GM19023 (cell line): ENCODE data around the gene EEF1A2.
"Not testable (repeated sequence)": the region's sequence is repeated elsewhere in the genome, so short reads cannot be mapped to it uniquely, and the experiment has no call there.

ENCODE experiments used
- ATAC-seq: cut with Tn5 transposase; IDR thresholded peaks from one replicate; pipeline ENCODE4 v1.9.1; 2021; ENCODE audit warnings: mild to moderate bottlenecking, moderate library complexity; ENCODE audit not compliant: unreplicated experiment

EEF1A2 gene

DNA sequence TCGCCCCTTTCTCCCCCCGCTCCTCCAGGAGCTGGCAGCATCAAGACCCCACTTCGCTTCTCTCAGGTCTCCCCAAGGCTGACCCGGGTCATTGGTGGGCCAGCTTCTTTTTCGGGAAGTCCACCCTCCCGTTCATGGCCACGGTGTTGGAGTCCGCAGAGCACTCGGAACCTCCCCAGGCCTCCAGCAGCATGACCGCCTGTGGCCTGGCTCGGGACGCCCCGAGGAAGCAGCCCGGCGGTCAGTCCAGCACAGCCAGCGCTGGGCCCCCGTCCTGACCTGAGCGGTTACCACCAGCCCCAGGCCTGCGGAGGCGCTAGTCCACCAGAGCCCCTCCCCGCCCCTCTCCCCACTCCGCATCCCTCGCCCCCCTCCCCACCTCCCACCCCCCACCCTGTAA lies 22.7 kb upstream of the EEF1A2 start:
- ATAC-seq: no peak

DNA sequence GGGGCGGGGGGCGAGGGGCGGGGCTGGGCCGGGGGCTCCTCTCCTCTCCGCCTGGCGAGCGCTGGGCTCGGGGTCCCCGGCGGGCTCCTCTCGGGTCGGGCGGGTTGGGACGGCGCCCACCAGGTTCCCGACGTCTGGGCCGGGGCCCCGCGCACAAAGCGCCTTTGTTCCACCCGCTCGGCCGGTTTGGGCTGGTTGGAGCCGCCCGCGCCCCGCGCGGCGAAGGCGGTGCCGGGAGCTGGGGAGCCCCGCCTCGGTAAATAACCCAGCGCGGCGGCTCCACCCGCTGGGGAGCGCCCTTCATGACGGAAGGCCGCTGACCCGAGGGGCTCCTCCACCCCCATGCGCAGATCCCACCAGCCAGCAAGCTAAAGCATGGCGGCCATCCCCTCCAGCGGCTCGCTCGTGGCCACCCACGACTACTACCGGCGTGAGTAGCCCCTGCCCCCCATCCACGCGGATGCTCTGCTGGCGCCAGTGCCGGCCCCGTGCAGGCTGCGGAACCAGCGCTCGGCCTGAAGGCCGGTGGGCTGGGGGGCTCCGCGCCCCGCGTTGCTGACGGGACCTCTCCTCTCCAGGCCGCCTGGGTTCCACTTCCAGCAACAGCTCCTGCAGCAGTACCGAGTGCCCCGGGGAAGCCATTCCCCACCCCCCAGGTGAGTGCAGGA lies 22.2 kb upstream of the EEF1A2 start:
- peak; percentile 49 for ATAC-seq

DNA sequence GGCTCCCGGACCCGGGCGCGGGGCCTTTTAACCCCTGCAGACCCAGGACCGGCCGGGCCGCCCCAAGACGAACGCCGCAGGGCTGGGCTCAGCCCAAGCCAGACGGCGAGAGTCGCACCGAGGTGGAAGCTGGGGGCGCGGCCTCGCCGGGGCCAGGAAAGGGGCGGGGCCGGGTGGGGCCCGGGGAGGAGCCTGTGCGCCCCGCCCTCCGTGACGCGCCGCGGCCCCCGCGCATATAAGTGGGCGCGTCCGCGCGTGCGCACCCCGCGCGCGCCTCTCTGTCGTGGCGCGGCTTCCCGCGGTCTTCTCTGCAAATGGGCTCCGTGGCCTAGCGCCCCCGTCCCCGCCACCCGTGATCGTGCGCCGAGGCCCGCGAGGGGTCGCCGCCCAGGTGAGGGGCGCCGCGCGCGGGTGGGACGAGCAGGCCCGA lies 21.6 kb upstream of the EEF1A2 start, which contains the start of gene PPDPF:
TSS of gene PPDPF (plus strand) at position 262 of the 430 bp plus-strand sequence. CDS start 544 bp downstream, outside the sequence.
- ATAC-seq: peak; percentile 69

DNA sequence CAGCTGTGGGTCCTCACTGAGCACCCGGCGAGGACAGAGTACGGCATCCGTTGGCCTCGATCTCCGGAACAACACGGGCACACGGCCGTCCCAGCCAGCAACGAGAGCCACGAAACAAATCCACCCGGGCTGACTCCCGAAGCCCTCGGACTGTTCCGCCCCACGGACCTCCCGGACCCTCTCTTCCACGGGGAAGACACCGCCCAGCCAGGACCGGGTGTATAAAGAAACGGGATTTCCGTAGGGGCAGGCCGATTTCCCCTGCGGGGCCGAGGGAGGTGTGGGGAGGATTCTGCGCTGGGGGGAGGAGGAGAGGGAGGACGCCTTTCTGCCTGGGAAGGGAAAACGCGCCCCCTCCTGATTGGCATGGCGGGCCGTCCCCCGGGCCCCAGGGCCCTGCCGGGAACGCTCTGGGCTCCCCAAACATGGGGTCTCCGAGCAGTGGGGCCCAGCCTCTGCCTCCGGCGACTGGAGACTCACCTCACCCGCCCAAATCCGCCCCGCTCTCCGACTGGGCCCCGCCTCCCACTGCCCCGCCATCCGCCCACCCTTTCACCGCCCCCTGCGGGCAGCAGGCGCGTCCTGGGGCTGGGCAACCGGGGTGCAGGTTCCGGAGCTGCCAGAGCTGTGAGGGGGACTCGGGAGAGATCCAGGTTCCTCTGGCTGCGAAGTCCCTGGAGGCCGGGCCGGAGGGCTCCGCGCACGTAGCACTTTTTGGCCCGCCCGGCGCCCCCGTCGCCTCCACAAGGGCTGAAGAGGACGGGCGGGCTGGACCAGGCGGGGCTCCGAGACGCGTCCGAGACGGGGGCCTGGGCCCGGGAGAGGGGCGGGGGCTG lies 21.0 kb upstream of the EEF1A2 start:
- ATAC-seq: peak; percentile 41

DNA sequence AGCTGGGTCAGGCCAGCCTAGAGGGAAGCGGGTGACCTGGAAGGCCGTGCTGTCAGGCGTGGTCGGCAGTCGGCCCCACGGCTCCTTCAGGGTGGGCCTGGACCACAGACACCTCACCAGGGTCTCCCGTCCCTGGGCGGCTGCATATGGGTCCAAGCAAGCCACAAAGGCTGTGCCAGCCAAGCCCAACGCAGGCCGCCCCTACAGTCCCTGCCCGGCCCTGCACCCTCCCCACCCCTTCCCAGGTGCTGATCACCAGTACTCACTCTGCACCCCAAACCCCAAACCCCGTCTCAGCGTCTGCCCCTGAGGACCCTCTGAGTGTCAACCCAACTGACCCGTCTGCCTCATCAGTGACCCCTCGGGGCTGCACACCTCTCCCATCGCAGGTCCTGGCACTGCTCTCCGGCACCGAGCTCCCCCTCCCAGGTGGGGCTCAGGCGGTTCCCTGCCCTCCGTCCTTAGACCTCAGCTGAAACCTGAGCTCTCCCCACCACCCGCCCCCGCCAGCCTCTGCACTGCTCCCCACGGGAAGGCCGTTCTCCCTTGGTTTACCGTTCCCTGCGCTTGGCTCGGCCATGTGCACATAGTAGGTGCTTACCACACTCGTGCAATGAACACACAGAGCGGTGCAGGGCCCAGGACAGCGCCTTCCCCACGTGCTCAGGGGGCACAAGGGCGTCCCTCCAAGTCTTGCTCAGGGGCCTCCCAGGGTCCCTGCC lies 20.2 kb upstream of the EEF1A2 start:
- ATAC-seq: no peak

DNA sequence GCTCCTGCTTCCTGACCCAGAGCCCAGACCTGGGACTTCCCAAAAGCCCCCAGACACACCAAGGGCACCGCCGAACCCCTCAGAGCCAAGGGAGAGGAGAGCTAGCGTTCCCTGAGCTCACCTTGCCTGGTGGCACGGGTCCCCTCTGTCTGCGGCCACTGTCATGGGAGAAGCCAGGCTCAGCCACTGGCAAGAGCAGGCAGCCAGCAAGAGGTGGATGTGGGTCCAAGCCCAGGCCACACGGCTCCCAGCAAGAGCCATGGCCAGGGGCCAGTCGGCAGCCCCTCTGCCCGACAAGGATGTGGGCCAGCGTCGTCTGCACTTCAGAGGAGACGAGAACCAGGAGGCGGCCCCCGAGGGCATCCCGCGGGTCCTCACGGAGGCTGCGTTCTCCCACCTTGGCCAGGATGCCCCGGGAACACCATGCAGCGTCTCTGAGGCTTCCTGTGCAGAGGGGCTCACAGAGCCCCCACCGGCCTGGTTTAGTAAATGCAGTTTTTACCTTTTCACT lies 19.5 kb upstream of the EEF1A2 start:
- ATAC-seq: no peak

DNA sequence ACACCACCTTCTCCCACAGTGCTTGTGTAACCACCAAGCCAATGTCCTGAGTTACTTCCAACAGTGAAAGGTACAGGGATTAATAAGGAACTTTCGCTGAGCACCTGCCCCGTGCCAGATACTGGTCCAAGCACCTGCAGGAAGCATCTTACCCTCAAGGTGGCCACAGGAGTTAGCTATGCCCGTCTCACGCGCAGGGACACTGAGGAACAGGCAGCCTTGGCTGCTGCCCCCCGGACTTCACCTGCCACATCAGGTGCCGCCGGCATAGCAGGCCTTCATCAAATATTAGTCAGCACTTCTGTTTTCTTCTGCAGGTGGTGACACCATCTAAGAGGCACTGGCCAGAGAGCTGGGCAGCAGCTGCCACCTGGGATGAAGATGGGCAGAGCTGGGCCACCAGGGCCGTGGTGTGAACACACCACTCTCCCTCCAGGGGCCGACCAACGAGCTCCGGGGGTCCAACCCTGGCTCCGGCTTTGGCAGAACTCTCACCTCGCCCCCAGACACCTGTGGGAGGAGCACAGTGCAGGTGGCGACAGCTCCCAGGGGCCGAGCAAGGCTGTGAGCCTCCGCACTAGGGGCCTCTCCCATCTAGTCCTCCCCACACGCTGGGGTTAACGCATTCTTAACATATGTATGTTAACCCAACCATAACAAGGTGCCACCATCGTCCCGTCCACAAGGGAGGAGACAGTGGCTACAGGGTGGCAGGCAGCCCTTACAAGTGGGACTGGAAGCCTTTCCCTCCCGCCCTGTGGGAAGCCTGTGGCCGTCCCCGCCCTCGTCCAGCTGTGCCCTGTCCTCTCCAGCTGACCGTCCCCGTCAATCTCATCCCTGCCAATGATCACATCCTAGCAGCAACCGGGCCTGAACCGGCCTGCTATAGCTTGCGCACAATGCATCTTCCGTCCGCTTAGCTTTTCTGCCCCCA lies 18.8 kb upstream of the EEF1A2 start:
- ATAC-seq: no peak

DNA sequence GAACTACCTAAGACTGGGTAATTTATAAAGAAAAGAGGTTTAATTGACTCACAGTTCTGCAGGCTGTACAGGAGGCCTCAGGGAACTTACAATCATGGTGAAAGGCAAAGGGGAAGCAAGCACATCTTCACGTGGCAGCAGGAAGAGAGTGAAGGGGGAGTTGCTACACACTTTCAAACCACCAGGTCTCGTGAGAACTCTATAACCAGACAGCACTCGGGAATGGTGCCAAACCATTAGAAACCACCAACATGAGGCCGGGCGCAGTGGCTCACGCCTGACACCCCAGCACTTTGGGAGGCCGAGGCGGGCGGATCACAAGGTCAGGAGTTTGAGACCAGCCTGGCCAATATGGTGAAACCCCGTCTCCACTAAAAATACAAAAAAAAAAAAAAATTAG lies 15.6 kb upstream of the EEF1A2 start:
- not testable (repeated sequence) for ATAC-seq

DNA sequence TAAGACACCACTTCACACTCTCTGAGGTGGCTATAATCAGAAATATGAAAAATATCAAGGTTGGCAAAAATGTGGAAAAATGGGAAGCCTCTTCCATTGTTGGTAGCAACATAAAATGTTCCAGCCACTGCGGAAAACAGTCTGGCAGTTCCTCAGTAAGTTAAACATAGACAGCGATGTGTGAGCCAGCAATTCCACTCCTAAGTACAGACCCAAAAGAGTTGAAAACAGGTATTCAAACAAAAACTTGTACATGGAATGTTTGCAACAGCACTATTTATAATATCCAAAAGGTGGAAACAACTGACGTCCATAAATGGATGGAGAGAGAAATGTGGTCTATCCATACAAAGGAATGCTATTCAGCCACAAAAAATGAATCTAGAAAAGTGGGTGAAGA lies 14.3 kb upstream of the EEF1A2 start:
- no peak for ATAC-seq

DNA sequence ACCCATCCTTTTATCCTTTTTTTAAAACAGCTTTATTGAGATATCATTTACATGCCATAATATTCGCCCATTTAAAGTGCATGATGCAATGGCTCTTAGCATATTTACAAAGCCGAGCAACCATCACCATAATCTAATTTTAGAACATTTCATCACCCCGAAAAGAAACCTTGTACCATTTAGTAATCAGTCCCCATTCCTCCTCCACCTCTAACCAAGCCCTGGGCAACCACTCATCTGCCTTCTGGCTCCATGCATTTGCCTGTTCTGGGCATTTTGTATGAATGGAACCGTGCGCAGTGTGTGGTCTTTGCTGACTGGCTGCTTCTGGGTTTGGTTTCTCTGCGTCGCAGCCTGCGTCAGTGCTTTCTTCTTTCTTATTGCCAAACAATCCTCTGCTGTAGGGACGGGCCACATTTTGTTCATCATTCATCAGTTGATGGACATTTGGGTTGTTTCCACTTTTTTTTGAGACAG lies 10.2 kb upstream of the EEF1A2 start:
- ATAC-seq: no peak

DNA sequence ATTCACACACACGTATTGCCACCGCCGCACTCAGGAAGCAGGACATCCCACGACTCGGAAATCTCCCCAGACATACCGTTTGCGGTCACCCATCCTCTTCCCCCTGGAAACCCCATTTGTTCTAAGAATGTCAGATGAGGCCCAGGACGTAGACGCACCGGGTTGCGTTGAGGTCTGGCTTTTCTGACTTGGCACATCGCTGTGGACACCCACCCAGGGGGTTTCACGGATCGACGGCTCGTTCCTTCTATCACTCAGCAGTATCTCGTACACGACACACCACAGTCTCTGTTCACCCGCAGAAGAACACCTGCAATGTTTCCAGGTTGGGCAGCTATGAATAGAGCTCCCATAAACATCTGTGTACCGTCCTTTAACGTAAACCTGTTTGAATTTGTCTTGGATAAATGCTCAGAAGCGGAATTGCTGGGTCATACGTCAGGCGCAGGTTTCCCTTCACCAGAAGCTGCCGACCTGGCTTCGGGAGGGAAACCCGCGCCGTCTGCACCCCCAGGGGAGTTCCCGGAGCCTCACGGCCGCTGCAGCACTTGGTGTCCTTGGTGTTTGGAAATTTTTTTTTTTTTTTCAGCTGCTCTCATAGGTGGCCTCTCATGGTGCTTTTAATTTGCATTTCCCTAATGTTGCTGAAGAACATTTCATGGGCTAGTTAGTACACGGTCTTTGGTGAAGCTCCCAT lies 9.3 kb upstream of the EEF1A2 start:
- ATAC-seq: no peak

DNA sequence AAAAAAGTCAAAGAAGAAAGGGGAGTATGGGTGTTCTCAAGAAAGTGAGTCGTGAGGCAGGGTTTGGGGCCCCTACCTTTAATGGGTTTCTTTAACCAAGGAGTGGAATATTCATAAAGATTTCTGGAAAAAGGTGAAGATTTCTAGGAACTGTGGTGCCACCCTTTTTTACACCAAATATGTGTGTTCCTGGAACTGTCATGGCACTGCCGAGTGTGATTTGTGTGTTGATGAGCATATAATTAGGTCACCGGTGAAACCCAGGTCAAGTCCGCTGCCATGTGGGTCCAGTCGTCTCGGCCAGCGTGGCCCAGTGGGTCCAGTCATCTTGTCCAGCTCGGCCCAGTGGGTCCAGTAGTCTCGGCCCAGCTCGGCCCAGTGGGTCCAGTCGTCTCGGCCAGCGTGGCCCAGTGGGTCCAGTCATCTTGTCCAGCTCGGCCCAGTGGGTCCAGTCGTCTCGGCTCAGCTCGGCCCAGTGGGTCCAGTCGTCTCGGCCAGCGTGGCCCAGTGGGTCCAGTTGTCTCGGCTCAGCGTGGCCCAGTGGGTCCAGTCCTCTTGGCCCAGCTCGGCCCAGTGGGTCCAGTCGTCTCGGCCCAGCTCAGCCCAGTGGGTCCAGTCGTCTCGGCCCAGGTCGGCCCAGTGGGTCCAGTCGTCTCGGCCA lies 8.3 kb upstream of the EEF1A2 start:
- no peak for ATAC-seq

DNA sequence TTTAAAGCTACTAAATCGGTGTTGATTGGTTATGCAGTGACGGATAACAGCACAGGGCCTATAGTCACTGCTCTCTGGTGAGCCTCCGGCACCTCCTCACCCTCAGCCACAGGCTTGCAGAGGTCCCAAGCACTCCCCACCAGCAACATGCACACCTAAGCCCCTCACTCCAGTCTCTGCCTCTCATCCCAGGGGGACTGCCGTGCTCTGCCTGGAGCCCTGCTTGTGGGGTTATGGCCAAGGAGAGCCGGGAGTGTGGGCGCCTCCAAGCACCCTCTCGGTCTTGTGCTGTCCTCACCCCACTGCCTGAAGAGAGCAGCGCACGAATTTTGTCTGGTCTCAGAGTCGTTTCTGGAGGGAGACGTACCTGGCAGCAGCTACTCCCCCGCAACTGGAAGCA lies 6.8 kb upstream of the EEF1A2 start:
- no peak for ATAC-seq

DNA sequence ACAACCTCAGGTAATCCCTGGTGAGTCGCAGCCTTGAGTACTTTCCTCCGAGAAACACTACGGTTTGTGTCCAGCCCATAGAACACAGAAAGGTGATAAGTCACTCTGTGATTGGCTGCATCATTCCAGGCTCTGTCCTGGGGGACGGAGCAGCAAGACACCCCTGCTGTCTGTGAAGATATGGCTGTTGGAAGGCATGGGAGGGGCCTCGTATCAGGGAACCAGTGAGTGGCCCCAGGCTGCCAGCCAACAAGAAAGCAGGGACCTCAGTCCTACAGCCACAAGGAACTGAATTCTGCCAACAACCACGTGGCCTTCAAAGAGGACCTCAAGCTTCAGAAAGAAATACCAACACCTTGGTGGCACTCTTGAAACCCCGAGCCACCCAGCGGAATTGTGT lies 6.4 kb upstream of the EEF1A2 start:
- ATAC-seq: no peak

DNA sequence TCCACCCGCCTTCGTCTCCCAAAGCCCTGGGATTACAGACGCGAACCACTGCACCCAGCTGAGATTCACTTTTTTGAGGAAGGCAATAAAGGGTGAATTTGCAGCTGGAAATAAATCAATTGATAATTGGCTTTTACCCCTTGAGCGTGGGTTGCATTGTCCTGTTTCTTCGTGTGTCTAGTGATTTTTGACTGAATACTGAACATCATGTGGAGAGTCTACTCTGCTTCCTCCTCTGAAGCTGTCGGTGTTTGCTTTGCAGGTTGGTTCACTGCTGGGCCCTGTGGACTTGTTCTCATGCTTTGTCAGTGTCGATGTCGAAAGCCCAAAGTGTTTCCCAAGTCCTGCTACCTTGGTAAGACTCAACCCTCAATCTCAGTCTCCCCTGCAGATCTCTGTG lies 5.8 kb upstream of the EEF1A2 start:
- no peak for ATAC-seq

DNA sequence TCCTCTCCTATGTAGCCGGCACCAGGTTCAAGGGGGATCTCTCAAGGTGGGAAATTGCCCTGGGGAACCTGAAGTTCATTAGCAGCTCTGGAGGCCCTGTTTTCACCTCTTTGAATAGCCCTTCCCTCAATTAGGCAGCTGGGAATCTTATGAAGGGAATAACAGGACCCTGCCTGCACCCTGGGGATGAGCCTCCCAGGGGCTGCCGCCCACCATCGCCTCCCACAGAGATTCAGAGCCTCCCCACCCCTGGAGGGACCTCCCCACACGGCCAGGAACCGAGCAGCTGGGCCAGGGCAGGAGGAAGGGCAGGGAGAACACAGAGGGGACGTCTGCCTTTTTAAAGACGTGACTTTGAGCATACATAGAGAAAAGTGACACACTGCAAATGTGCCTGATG lies 4.6 kb upstream of the EEF1A2 start:
- ATAC-seq: no peak

DNA sequence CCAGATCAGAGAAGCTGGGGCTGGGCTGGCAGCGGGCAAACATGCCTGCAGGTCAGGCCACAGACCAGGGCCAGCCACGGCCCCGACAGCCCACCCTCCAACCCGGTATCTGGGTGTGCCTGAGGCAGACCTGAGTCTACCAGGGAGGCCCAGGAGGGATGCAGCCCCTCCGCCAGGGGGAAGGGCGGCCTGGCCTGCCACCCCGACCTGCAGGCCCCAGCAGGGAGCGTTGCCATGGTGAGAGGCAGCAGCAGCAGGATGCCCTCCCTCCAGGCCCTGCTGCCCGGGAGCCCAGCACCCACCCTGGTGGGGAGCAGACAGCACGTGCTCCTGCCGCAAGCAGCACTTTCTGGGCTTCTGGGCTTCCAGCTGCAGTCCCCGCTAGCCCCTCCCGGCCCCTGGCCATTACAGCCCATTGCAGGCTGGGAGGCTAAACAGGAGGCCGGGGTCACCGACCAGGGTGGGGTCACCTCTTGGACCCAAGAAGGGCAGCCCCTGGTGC lies 3.8 kb upstream of the EEF1A2 start:
- ATAC-seq: no peak

DNA sequence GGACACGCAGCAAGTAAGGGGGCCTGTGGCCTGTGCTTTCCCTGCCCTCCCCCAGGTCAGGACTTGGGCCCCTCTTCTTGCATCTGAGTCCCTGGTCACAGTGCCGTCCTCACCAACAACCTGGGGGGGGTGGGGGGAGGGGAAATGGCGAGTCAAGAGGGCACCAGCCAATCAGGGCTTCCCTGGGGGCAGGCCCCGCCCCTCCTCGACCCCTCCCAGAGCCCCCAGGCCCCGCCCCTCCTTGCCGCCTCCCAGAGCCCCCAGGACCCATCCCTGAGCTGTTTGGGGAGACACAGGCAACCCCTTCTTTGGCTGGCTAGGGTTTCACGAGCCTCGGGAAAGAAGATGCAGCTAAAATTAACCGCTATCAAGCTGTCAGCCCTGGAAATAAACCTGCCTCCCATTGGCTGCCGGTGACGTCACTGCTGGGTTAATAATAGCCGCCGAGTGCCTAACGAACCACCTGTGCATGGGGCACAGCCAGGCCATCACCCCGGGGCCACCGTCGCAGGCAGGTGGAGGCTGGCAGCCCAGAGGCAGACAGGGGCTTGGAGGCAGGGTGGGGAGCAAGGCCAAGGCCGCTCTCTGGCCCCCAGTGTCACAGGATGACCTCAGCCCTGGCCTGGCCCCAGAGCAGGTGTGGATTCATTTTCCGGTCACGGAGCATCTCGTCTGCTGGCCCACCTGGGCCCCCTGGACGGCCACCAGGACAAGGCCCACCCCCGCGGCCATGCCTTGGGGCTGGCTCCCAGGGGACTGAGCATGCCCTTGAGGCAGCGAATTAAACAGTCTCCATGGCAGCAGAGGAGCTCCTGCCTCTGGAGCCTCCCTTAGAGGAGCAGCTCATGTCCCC lies 3.2 kb upstream of the EEF1A2 start:
- ATAC-seq: no peak
